Measurements from ENCODE around the gene GNG14.
"Not testable (repeated sequence)": the region's sequence is repeated elsewhere in the genome, so short reads cannot be mapped to it uniquely, and the experiment has no call there.

Gene GNG14

GRCh38 chr19:12667731-12668302 is 20.0 kb upstream of the GNG14 start:
- no peak for DNase-seq (ENCODE audit: low read depth)

DNA sequence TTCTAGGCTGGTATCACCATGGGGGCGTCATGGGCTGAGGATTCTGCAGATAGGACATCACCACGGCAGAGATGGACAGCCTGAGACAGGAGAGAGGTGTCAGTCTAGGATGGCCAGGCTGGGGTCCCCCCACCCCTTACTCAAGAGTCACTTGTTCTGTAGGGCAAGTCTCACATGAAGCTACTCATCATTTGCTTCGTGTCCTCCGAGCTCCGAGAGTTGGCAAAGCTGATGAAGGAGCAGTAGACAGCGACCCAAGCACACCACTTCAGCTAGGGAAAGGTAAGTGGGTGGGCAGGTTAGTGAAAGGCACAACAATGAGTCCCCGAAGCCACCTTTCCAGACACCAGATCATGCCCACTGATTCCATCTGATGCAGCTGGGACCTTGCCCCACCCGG is 19.5 kb upstream of the GNG14 start:
- DNase-seq (ENCODE audit: low read depth), result no peak

DNA sequence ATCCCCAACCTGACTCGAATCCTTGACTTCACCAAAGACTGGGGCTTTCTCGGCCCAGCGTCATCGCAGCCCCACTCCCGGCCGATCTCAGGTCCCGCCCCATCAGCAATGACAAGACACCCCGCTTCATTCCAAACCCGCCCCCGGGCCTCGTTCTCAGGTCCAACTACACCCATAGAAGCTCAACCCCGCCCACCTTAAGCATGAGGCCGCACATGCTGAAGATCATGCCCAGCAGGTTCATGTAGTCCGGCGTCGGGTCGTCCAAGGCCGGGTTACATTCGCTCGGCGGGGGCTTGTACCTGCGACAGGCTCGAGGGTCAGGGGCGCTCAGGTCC is 18.9 kb upstream of the GNG14 start:
- DNase-seq (ENCODE audit: low read depth), result no peak

GRCh38 chr19:12669270-12670158 is 18.3 kb upstream of the GNG14 start:
- peak; percentile 53 for DNase-seq (ENCODE audit: low read depth)

DNA sequence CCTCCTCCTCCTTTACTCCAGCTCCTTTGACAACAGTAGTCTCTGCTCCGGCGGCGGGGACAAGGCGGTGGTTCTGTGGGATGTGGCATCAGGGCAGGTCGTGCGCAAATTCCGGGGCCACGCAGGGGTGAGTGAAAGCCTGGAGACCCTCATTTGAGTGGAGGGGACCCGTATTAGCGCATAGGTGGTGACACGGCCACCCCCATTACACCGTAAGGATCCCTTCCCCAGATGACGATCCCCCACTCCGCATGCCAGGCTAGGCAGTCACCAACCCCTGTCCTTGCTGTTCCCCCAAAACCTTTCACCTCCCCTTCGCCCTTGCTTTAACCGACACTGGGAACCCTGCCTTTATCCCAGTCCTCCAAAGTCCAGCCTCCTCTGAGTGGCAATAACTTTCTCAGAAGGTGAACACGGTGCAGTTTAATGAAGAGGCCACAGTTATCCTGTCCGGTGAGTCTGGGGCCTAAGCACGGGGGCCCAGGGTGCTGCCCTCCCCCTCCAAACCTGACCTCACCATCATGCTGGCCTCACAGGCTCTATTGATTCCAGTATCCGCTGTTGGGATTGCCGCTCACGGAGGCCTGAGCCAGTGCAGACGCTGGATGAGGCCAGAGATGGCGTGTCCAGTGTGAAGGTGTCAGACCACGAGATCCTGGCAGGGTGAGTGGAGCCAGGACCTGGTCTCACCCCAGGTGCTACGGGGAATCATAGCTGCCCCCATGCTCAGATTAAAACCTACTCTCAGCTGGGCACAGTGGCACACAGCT is 17.5 kb upstream of the GNG14 start:
- no peak for DNase-seq (ENCODE audit: low read depth)

DNA sequence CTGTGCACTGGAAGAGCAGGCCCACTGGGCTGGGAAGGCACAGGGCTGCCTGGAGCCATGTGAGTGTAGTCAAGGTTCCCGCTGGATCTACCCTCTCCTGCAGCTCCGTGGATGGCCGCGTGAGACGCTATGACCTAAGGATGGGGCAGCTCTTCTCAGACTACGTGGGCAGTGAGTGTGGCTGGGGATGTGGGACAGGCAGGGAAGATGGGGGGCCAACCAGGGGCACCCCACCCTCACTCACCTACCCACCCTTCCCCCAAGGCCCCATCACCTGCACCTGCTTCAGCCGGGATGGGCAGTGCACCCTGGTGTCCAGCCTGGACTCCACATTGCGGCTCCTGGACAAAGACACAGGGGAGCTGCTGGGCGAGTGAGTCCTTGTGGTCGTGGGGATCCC is 15.1 kb upstream of the GNG14 start:
- no peak for DNase-seq (ENCODE audit: low read depth)

- DNase-seq (ENCODE audit: low read depth), result no peak
Measured at GRCh38 chr19:12675399-12675798, 12.4 kb upstream of the GNG14 start.

GRCh38 chr19:12675940-12676339 is 11.9 kb upstream of the GNG14 start:
- DNase-seq (ENCODE audit: low read depth), result no peak

DNA sequence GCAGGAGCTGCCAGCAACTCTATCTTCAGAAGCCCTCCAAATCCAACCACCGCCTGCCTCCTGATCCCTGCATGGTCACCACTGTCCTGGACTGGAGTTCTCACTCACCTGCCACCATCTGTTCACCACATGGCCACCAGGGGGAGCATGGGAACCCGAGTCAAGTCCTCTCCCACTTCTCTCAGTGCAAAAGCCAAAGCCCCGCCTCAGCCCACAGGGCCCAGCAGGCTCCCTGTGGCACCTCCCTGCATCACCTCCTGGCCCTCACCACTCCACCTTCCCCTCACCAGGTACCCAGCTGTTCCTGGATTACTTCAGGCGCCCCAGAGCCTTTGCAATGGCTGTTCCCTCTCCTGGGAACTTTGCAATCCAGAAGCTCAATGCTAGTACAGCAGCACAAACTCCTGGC is 11.4 kb upstream of the GNG14 start:
- DNase-seq (ENCODE audit: low read depth), result peak; percentile 83

DNA sequence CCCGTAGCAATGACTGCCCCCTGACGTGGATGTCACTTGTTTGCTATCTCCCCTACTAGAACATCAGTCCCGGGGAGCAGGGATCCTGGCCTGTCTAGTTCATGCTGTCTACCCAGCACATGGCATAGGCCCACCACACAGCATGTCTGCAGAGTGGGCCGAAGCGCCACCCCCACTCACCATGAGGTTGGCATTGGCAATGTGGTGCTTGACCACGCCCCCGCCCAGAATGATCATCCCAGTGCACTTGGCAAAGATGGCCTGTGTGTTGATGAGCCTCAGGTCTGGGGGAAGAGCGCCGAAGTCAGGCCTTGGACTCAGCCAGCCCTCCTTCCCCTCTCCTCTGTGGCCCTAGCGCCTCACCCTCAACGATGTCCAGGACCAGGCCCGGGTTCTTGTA is 10.9 kb upstream of the GNG14 start:
- no peak for DNase-seq (ENCODE audit: low read depth)

DNA sequence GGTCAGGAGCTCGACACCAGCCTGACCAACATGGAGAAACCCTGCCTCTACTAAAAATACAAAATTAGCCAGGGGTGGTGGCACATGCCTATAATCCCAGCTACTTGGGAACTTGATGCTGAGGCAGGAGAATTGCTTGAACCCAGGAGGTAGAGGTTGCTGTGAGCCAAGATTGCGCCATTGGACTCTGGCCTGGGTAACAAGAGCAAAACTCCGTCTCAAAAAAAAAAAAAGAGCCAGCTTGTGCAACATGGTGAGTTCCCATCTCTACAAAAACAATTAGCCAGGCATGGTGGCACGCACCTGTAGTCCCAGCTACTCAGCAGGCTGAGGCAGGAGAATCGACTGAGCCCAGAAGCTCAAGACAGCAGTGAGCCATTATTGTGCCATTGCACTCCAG is 9.8 kb upstream of the GNG14 start:
- not testable (repeated sequence) for DNase-seq (ENCODE audit: low read depth)

GRCh38 chr19:12680034-12680433 is 7.8 kb upstream of the GNG14 start:
- no peak for DNase-seq (ENCODE audit: low read depth)

DNA sequence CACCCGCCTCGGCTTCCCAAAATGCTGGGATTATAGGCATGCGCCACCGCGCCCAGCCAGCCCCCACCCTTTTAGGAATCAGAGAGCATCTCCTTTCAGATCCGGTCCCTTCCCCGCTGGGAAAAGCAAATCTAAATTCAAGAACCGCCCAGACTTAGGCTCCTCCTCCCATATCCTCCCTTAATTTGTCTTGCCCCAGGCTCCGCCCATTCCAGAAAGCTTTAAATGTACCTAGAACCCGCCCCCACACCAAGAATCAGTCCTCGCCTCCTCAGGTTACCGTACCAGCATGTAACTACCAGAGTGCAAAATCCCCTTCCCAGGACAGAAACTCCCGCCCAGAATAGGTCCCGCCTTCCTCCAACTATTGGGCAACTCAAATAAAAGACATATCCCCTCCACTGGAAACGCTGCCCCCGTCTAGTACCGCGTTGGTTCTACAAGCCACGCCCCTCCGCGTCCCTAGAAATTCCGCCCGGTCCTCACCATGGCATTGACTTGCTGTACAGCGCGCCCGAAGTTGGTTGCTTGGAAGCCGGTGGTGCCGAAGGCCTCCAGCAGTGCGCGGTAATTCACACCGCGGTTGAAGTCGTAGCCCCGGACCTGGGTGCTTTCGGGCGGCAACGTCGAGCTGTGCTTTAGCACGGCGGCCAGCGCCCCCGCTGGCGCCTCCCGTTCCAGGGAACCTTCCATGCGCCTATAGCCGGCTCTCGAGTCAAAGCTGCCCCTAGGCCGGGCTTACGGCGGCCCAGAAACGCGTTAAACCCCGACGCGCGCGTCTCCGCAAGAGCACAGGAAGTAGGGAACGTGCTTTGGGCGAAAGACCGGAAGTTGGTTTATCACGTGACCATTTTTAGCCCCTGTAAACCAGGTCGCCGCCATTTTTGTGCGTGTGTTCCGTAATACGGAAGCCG is 6.5 kb upstream of the GNG14 start, which contains the start of gene DHPS:
TSS of gene DHPS (minus strand) at position 807 of the 914 bp plus-strand sequence. CDS start at position 693, 114 bp downstream.
- peak; percentile 57 for DNase-seq (ENCODE audit: low read depth)

GRCh38 chr19:12685831-12686230 is 2.0 kb upstream of the GNG14 start:
- no peak for DNase-seq (ENCODE audit: low read depth)

DNA sequence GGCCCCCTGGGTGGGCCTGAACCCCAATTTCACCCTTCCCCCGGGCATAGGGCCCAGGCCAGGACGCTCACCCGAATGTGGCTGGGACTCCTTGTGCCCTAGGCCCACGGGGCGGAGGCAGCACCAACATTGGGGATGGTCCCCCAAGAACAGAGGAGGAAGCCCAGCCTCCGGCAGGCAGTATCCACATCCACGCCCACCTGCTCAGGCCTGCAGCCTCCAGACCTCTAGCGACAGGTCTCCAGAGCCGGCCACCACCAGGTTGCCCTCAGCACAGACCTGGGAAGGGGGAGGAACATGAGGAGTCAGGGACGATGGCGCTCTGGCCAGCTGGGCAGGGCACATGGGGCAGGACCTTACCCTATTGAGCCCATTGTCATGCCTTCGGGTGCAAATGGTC is 1.2 kb downstream of the GNG14 start:
- DNase-seq (ENCODE audit: low read depth), result no peak

DNA sequence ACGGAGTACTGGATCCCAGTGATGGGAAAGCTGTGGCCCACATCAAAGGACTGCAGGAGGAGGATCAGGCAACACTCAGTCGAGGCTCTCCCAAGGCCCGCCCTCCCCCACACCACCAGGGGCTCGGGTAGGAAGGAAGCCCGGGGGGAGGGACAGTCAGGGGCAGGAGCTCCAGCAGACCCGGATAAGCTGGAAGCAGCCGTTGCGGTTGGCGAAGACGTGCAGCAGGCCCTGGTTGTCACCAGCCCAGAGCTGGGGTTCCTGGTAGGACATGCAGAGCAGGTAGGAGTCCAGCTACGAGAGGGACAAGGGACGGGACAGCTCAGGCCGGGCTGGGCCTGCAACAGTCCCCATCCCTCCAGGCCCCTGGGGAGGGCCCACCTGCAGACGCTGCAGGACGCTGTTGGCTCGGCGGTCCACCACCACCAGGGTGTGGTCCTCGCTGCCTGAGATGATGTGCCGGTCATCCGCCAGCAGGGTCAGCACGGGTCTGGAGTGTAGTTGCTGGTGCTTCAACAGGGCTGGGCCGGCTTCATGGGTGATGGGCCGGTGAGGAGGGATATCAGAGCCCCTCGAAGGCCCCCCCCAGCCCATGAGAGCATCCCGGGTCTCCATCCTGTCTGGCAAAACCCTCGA is 1.9 kb downstream of the GNG14 start:
- DNase-seq (ENCODE audit: low read depth), result no peak

- DNase-seq (ENCODE audit: low read depth), result no peak
Measured at GRCh38 chr19:12692960-12693359, 5.2 kb downstream of the GNG14 start.

GRCh38 chr19:12694641-12695040 is 6.8 kb downstream of the GNG14 start:
- DNase-seq (ENCODE audit: low read depth), result no peak

DNA sequence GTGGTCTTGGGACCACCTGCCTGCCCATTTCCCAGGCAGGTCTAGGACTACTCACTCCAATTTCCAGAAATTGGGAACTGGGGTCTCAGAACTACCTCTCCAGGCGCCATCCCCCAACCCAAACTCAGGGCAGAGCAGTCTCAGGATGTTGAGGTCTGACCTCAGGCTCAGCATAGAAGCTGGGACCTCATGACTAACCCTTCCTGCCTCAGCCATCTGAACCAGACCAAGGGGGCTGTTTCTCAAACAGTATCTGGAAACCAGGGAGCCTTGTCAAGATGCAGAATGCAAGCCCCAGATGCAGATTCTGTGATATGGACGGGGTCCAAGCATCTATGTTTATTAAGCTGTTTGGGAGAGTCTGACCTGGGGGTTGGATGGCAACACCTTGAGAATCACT is 7.3 kb downstream of the GNG14 start:
- no peak for DNase-seq (ENCODE audit: low read depth)

DNA sequence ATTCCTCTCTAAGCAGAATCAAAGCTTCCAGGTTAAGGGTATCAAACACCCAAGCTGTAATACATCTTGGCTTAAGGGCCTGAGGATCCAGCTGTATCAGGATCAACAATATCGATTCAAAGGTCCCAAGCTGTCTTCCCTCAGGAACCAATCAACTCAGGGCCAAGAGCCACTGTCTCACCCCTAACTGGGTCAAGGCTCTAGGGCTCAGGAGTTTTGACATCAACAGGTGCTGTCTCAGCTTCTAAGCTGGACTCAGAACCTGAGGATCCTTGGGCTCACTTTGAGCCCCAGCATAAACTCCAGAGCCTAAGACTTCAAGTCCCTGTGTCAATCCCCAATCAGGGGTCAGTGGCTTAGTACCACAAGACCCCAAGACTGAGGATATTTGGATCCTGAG is 7.7 kb downstream of the GNG14 start:
- no peak for DNase-seq (ENCODE audit: low read depth)

DNA sequence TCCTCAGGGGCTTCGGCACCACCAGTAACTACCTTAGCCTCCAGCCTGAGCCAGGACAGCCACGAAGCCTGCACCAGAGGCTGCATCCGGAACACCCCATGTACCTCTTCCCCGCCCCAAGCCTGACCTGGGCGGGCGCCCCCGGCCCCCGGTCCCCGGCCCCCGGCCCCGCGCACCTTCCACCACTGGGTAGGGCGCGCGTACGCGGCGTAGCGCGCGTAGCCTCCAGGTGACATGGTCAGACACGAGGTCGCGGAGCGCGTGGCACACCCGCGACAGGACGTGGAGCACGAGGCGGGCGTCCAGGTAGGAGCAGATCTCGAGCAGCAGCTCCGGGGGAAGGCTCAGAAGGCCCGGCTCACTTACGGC is 8.2 kb downstream of the GNG14 start:
- DNase-seq (ENCODE audit: low read depth), result no peak
